Common myeloid progenitor, CD34-positive (primary cell): ENCODE measurements around the gene SPEG. TPM values are rescaled to one million over a fixed set of nuclear protein-coding genes. Genes with fewer than 3 reads are reported as not detected.

ENCODE experiments used
- CTCF ChIA-PET: fragments of 350-600 bp; sonication (Branson Sonifier 250); formaldehyde crosslinking; loops from one replicate; lab custom pipeline; 2021; ENCODE audit warnings: antibody characterized with exemption; lab: Charles Lee
- POLR2A ChIA-PET: fragments of 350-600 bp; sonication (Branson Sonifier 250); formaldehyde crosslinking; loops from one replicate; lab custom pipeline; 2021; ENCODE audit warnings: antibody characterized with exemption; lab: Charles Lee
- DNase-seq, 3 donors: peaks; one replicate each; pipeline versions ENCODE4 v3.0.0 to v3.0.0-alpha.2; 2013
- H3K27ac ChIP-seq, 2 experiments: 1 replicate in 1 of 2; 2 replicates in 1 of 2; pipeline ENCODE4 v1.7.0; 2013; ENCODE audit warnings: inconsistent platforms in 2 of 2, low read length in 2 of 2, mild to moderate bottlenecking in 2 of 2, low read depth in 1 of 2, moderate library complexity in 1 of 2; ENCODE audit not compliant: severe bottlenecking in 2 of 2, insufficient read depth in 1 of 2, poor library complexity in 1 of 2
- H3K27me3 ChIP-seq, 5 experiments: replicated peaks in 2 of 5; 1 replicate in 3 of 5; 2 replicates in 2 of 5; pipeline versions ENCODE4 v1.6.1 to v1.7.0; 2013; ENCODE audit warnings: low read length in 4 of 5, mild to moderate bottlenecking in 2 of 5, moderate library complexity in 2 of 5, inconsistent platforms in 1 of 5; ENCODE audit not compliant: insufficient read depth in 5 of 5, control insufficient read depth in 4 of 5
- H3K36me3 ChIP-seq, 4 experiments: 1 replicate in 2 of 4; 2 replicates in 2 of 4; pipeline versions ENCODE4 v1.6.1 to v1.7.0; 2013; ENCODE audit warnings: low read length in 3 of 4, control low read depth in 1 of 4, mild to moderate bottlenecking in 1 of 4; ENCODE audit not compliant: control insufficient read depth in 4 of 4, insufficient read depth in 4 of 4
- H3K4me1 ChIP-seq, 4 experiments: 1 replicate in 3 of 4; 2 replicates in 1 of 4; pipeline versions ENCODE4 v1.6.1 to v1.7.1; 2013; ENCODE audit warnings: low read length in 3 of 4, mild to moderate bottlenecking in 3 of 4, control low read depth in 1 of 4, inconsistent platforms in 1 of 4, moderate library complexity in 1 of 4; ENCODE audit not compliant: control insufficient read depth in 4 of 4, insufficient read depth in 4 of 4; ENCODE audit errors: control extremely low read depth in 1 of 4
- H3K4me3 ChIP-seq, 7 experiments: 1 replicate in 4 of 7; 2 replicates in 3 of 7; pipeline versions ENCODE4 v1.5.1 to v1.7.0; 2013; ENCODE audit warnings: mild to moderate bottlenecking in 7 of 7, low read length in 6 of 7, moderate library complexity in 6 of 7, inconsistent platforms in 2 of 7, low read depth in 2 of 7, control low read depth in 1 of 7; ENCODE audit not compliant: insufficient read depth in 4 of 7, control insufficient read depth in 1 of 7; ENCODE audit errors: extremely low read depth in 1 of 7
- H3K9me3 ChIP-seq, 5 experiments: 1 replicate in 4 of 5; 2 replicates in 1 of 5; pipeline versions ENCODE4 v1.6.1 to v1.7.1; 2013; ENCODE audit warnings: low read length in 4 of 5, mild to moderate bottlenecking in 2 of 5, inconsistent platforms in 1 of 5, low read depth in 1 of 5, moderate library complexity in 1 of 5; ENCODE audit not compliant: control insufficient read depth in 4 of 5, insufficient read depth in 2 of 5; ENCODE audit errors: control extremely low read depth in 1 of 5
- WGBS: methylation state at CpG from one replicate; pipeline ENCODE4 v1.1.5; 2013; ENCODE audit not compliant: insufficient coverage; 5-methylcytosine and 5-hydroxymethylcytosine counted together
- polyA plus RNA-seq: library from polyadenylated mRNA; unstranded; fragments of 120-200 nt; gene quantifications from one replicate; pipeline ENCODE4 v1.2.1, GENCODE V29; 2013

SPEG gene
- polyA plus RNA-seq, result 1.7 TPM

GRCh38 chr2:219434718-219435525, at the start of gene SPEG:
Gene SPEG (plus strand): TSS chr2:219434843. CDS start chr2:219434978, 135 bp downstream.
- Histone ChIP-seq H3K4me1 (peaks cover 0 to 9% (median 6%) of the 10 kb centered on the region in 4 experiments), H3K27ac (no peak within 1 kb of the TSS), H3K36me3 (no peaks in the 10 kb centered on the region), H3K4me3 (peak within 1 kb of the TSS in 2 of 7 experiments; percentile 21 to 46), H3K27me3 (peaks cover 0 to 56% (median 31%) of the 10 kb centered on the region in 5 experiments), H3K9me3 (no peaks in the 10 kb centered on the region)
- ChIA-PET CTCF (interaction anchor here (0.6 to 7.0 kb wide), 6 partner anchors 11 to 37 kb away, joined by 3 to 52 read pairs (median 6); no protein-coding TSS in a partner anchor), POLR2A (interaction anchor here (0.6 kb wide), 1 partner anchor 191 kb away, joined by 3 read pairs; no protein-coding TSS in a partner anchor)
- WGBS, result 7% methylated on average over 55 of the region's 77 CpGs
- peak in 2 of 3 donors; percentile 33 to 47 for DNase-seq

DNA sequence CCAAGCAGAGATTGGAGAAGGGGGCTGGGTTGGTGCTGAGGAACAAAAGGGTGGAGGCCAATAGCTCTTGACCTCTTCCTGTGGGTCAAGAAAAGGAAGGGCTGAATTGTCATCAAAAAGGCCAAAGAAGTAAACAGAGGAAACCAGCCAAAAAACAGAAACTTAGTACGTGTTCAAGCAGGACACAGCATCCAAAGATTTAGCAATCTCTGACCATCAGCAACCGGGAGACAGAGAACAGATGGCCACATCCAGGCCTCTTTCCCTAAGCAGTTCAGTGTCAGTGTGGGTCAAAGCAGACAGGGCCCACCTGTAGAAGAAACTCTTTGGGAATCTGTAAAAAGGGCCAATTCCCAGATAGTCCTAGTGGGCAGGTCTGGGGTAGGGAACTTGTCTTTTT, 49.8 kb upstream of the SPEG start:
- POLR2A ChIA-PET, result no interaction called here
- WGBS, result 100% methylated on average over 2 of the region's 2 CpGs
- Histone ChIP-seq H3K27me3 (no peaks in the 10 kb centered on the region), H3K9me3 (no peaks in the 10 kb centered on the region), H3K36me3 (peaks cover 2 to 61% (median 51%) of the 10 kb centered on the region in 4 experiments), H3K4me1 (peaks cover 0 to 16% (median 12%) of the 10 kb centered on the region in 4 experiments), H3K4me3 (no peak overlapping the region), H3K27ac (no peak overlapping the region)
- CTCF ChIA-PET, result no interaction called here
- DNase-seq, result no peak

DNA sequence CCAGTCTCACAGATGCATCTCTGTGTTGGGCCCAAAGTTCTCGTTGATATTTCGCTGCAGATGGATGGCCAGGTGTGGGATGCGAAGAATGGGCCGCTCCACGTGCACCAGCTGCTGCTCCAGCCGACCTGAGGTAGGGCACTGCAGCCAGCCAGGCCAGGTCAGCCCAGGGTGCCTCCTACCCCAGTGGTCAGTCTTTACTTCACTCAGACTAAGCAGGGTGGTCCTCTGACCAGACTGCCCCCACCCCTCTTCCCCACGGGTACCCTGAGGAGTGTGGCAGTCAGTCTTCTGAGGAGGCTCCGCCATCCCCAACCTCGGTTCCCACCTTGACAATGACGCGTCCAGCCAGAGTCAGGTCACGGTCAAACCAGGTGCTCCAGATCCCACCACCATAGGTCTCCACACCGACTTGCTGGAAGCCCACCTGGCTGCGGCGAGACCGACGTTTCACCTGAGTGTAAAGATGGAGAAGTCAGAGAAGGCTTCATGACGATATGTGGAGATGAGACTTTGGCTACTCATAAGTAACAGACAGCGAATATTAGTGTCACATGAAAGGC, 48.6 kb upstream of the SPEG start:
- CTCF ChIA-PET, result no interaction called here
- H3K36me3 ChIP-seq, result peaks cover 2 to 52% (median 45%) of the 10 kb centered on the region in 4 experiments
- H3K4me3 ChIP-seq, result peak overlapping the region in 1 of 7 experiments; percentile 94
- 96% methylated on average over 19 of the region's 19 CpGs for WGBS
- H3K27ac ChIP-seq, result no peak overlapping the region
- peaks cover 0 to 16% (median 12%) of the 10 kb centered on the region in 4 experiments for H3K4me1 ChIP-seq
- no peaks in the 10 kb centered on the region for H3K9me3 ChIP-seq
- DNase-seq, result no peak
- POLR2A ChIA-PET, result no interaction called here
- H3K27me3 ChIP-seq, result no peaks in the 10 kb centered on the region

GRCh38 chr2:219386532-219387280, 47.9 kb upstream of the SPEG start:
- POLR2A ChIA-PET, result no interaction called here
- Histone ChIP-seq H3K36me3 (peaks cover 2 to 45% (median 39%) of the 10 kb centered on the region in 4 experiments), H3K27ac (peak overlapping the region; percentile 68 to 89), H3K27me3 (no peaks in the 10 kb centered on the region), H3K4me3 (peak overlapping the region; percentile 69 to 95 (median 86)), H3K4me1 (peaks cover 0 to 16% (median 12%) of the 10 kb centered on the region in 4 experiments), H3K9me3 (no peaks in the 10 kb centered on the region)
- 55% methylated on average over 6 of the region's 19 CpGs for WGBS
- CTCF ChIA-PET, result interaction anchor here (1.4 to 3.0 kb wide), 3 partner anchors 12 to 155 kb away, joined by 4 to 10 read pairs (median 4); no protein-coding TSS in a partner anchor
- DNase-seq, result no peak

DNA sequence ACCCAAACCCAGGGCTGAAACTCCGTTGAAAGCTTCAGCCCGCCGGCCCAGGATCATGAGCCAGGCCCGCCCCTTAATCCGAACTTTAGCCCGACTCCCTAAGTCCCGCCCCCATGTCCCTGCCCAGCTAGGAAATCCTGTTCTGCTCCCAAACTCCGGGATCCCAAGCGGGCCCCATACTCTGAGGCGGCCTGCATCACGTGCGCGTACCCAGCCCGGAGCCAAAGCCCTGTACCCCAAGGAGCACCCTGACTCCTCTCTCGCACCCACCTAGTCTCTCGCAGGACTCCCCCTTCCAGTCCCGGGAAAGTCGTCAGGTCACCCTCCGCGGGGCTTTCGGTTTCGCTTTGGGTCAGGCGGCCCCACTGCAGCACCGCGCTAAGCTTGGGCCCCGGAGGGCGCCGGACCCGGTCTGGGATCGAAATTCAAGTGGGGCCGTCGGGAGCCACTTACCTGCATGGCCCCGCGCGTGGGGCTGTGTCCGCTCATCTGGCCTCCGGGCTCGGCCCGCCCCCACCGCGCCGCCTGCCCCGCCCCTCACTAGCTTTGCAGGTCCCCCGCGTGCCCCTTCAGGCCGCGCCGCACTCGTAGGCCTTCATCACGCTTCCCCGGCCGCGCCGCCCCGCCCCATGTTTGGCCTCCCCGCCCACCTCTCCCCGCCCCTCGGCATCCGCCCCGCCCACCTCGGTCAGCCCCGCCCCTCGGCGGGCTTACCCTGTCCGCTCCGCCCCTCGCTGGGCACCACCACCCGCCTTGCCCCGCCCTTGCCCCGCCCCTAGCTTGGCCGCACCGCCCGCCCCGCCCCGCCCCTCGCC, 47.1 kb upstream of the SPEG start, which contains the start of gene DNPEP:
Gene DNPEP, minus strand, starts transcription at position 607 of the 815 bp plus-strand sequence. Its CDS starts 118 bp downstream, at position 489.
- H3K27ac ChIP-seq, result peak within 1 kb of the TSS; percentile 68 to 89
- peak within 1 kb of the TSS; percentile 69 to 95 (median 86) for H3K4me3 ChIP-seq
- WGBS, result under 1% methylated on average over 37 of the region's 76 CpGs
- H3K4me1 ChIP-seq, result peaks cover 0 to 16% (median 12%) of the 10 kb centered on the region in 4 experiments
- CTCF ChIA-PET, result interaction anchor here (1.4 to 6.8 kb wide), 4 partner anchors 11 to 155 kb away, joined by 4 to 67 read pairs (median 7); no protein-coding TSS in a partner anchor
- peaks cover 2 to 37% (median 31%) of the 10 kb centered on the region in 4 experiments for H3K36me3 ChIP-seq
- POLR2A ChIA-PET, result interaction anchor here (0.5 to 0.9 kb wide), 2 partner anchors 62 to 108 kb away, joined by 3 to 4 read pairs; partner anchors contain the start of gene DNAJB2
- H3K27me3 ChIP-seq, result no peaks in the 10 kb centered on the region
- H3K9me3 ChIP-seq, result no peaks in the 10 kb centered on the region
- peak; percentile 87 to 94 (median 92) for DNase-seq
